HFFc6 (cell line): ENCODE data around the gene DENND1A. TPM values are rescaled to one million over a fixed set of nuclear protein-coding genes. Genes with fewer than 3 reads are reported as not detected.

Experiments used
- DNase-seq: peaks from one replicate; pipeline ENCODE4 v3.0.0-alpha.2; 2018
- H3K27ac Mint-ChIP-seq: 2 replicates; pipeline ENCODE4 v1.8.0; 2020; ENCODE audit warnings: mild to moderate bottlenecking, mixed read lengths
- H3K27me3 Mint-ChIP-seq: 2 replicates; pipeline ENCODE4 v1.8.0; 2021; ENCODE audit warnings: mild to moderate bottlenecking, moderate library complexity, mixed read lengths; ENCODE audit not compliant: insufficient read depth
- H3K36me3 Mint-ChIP-seq: 2 replicates; pipeline ENCODE4 v1.8.0; 2021; ENCODE audit warnings: low read depth, mixed read lengths
- H3K4me1 Mint-ChIP-seq: 2 replicates; pipeline ENCODE4 v1.8.0; 2020; ENCODE audit warnings: low read depth, mixed read lengths
- H3K4me3 Mint-ChIP-seq: 2 replicates; pipeline ENCODE4 v1.8.0; 2020; ENCODE audit warnings: mild to moderate bottlenecking, moderate library complexity, mixed read lengths
- H3K9me3 Mint-ChIP-seq: 2 replicates; pipeline ENCODE4 v1.8.0; 2020; ENCODE audit warnings: mild to moderate bottlenecking, mixed read lengths
- total RNA-seq, 6 experiments: library from RNA; stranded (reverse); fragmentation: NEBNext Ultra II Directional; extraction: Animal tissue kit (Norgen Biotek cat#: 25700); gene quantifications; 2 replicates in 1 of 6; 3 replicates in 5 of 6; pipeline ENCODE4 v1.2.3, GENCODE V29; 2021
- TF ChIP-seq, protein P1 (sequence below): fragments of 200-600 bp; sonication (generic); IDR thresholded peaks from 2 replicates; pipeline ENCODE4 v1.5.0; 2021; ENCODE audit warnings: antibody characterized with exemption, mild to moderate bottlenecking

Gene DENND1A
- total RNA-seq, 6 experiments from 2014 or later, result 25.4 to 38.3 (median 30.3) TPM

DNA sequence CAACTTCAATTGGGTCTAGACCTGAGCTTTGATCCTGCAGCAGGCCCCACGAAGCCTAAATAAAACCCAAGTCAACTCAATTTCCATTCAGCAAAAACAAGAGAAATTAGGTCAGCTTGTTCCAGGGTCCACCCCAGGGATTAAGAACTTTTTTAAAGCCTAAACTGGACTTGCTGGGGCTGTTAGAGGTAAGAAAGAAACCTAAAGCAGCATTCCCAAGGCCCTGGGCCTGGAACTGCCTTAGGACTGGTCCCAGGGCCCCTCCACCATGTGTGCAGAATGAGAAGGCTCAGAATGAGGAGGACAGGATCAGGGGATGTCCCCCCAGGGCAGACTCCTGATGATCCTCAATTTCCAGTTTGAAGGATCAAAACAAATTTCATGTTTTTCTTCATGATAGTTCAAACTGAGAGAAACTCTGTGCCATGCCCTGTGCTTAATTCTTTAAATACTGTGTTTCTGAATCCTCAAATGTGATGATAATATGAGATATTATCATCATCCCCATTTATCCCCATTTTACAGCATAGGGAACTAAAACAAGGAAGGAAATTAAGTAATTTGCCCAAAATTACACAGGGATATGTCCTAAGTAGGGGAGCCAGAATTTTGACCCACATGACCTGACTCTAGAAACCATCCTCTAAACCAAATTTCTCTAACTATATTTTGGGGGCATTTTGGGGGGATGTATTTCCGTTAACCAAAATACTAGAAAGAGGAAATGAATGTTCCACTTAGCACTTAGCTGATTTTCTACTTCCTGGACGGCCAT is 64.5 kb downstream of the DENND1A start:
- no peak for DNase-seq
- Mint-ChIP-seq H3K4me3 (no peak overlapping the region), H3K27me3 (no peaks in the 10 kb centered on the region)

DNA sequence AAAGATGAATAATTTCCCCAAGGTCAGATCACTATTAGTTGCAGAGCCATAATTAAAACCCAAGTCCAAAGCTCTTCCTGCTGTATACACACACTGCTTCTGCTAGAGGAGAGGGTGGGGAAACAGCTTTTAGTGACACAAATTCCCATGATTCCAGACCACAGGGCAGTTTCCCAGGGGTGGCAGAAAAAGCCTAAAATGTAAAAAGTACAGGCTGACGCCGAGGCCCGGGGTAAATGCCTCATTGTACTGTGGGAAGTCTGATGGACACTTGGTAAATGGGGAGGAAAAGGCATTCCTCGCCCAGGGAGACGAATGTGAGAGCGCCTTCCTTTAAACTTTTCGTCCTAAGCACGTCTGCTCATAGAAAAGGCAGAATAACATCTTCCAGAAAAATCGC is 65.7 kb downstream of the DENND1A start:
- peaks cover 21% of the 10 kb centered on the region for H3K4me1 Mint-ChIP-seq
- no peaks in the 10 kb centered on the region for H3K9me3 Mint-ChIP-seq
- TF ChIP-seq, protein P1, sequence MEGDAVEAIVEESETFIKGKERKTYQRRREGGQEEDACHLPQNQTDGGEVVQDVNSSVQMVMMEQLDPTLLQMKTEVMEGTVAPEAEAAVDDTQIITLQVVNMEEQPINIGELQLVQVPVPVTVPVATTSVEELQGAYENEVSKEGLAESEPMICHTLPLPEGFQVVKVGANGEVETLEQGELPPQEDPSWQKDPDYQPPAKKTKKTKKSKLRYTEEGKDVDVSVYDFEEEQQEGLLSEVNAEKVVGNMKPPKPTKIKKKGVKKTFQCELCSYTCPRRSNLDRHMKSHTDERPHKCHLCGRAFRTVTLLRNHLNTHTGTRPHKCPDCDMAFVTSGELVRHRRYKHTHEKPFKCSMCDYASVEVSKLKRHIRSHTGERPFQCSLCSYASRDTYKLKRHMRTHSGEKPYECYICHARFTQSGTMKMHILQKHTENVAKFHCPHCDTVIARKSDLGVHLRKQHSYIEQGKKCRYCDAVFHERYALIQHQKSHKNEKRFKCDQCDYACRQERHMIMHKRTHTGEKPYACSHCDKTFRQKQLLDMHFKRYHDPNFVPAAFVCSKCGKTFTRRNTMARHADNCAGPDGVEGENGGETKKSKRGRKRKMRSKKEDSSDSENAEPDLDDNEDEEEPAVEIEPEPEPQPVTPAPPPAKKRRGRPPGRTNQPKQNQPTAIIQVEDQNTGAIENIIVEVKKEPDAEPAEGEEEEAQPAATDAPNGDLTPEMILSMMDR, result no peak
- H3K36me3 Mint-ChIP-seq, result no peaks in the 10 kb centered on the region
- H3K4me3 Mint-ChIP-seq, result no peak overlapping the region
- H3K27me3 Mint-ChIP-seq, result no peaks in the 10 kb centered on the region
- no peak overlapping the region for H3K27ac Mint-ChIP-seq
- DNase-seq, result no peak

More for the DNA sequence above, 64.5 kb downstream of the DENND1A start:
- Mint-ChIP-seq H3K9me3 (no peaks in the 10 kb centered on the region), H3K27ac (no peak overlapping the region), H3K4me1 (peaks cover 21% of the 10 kb centered on the region), H3K36me3 (no peaks in the 10 kb centered on the region)
- TF ChIP-seq, protein P1, result no peak

DNA sequence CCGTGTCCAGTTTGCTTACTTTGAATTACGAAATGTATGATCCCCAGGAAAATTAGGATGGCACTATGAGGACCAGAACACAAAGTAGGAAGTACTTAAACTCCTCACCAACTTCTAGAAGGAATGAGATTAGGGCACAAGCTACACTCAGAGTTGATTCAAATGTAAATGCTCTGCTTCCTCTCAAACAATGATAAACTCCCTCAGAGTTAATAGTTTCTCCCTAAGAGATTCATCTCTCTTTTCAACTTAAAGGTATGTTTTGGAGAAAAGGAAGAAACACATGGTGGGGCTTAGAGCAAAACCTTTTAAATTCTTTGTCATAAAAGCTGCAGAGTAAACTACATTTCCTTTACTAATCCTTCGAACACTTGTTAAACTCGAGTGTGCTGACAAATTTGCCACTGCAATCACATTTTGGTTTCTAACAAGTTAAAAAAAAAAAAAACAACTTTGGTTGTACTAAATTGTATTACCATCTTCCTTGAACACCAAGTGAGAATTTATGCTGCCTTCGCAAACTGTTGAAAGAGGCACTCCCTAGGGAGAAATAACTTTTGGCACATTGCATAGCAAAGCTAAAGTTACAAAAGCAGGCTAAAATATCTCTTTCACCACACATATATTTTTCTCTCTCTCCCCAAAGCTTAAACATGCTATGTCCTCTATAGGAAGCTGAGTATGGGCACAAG is 66.6 kb downstream of the DENND1A start:
- no peak overlapping the region for H3K27ac Mint-ChIP-seq
- DNase-seq, result no peak
- no peaks in the 10 kb centered on the region for H3K9me3 Mint-ChIP-seq
- TF ChIP-seq, protein P1, result no peak
- H3K36me3 Mint-ChIP-seq, result no peaks in the 10 kb centered on the region
- no peak overlapping the region for H3K4me3 Mint-ChIP-seq
- H3K27me3 Mint-ChIP-seq, result no peaks in the 10 kb centered on the region
- peaks cover 21% of the 10 kb centered on the region for H3K4me1 Mint-ChIP-seq

DNA sequence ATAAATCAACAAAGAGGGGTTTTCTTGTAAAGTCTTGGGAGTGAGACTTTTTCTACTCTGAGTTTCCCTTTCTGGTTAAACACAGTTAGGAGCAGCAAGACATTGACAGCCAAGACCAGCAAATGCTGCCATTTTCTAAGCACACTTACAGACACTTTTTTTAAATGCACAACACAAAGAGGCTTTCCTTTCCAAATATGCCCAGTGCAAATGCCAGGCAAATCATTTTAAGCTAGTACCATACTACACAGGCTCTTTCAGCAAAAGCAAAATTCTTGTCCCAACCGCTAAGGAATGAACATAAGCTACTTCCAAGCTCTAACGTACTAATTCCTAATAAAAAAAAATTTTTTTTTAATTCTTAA is 68.2 kb downstream of the DENND1A start:
- no peak for DNase-seq
- Mint-ChIP-seq H3K4me3 (no peak overlapping the region), H3K4me1 (peaks cover 9% of the 10 kb centered on the region), H3K9me3 (no peaks in the 10 kb centered on the region), H3K27me3 (no peaks in the 10 kb centered on the region; the same call in 1 of the 2 replicates), H3K27ac (no peak overlapping the region), H3K36me3 (peaks cover 5% of the 10 kb centered on the region; the same call in 1 of the 2 replicates)
- TF ChIP-seq, protein P1, result no peak

DNA sequence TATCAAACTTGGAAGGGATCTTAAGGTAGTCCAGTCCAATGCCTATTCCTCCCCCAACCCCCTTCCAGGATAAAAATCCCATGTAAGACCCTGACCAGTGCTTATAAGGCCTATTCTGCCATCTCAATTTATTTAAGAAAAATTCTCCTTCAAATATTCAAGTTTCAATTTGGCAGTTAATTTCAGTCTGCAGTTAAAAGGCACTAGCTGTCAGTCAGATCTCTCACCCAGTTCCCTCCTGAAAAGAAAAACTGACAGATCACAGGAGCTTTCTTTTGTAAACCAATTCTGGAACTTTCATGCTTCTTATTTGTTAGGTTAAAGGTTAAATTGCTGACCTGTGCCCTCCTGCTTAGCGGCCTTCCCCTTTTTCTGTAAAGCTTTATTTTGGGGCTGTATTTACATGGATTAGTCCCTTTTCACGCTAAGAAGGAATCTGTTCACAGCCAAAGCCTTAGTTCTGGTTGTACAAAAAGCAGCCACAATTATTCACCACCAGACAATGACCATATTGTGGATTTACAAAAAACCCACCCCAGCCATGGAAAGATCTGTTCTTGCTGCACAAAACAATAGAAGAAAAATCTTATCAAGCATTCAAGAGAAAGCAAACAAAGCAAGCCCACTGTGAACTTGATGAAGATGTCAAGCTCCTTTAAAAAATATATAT is 68.7 kb downstream of the DENND1A start:
- peaks cover 9% of the 10 kb centered on the region; the same call in 1 of the 2 replicates for H3K36me3 Mint-ChIP-seq
- no peaks in the 10 kb centered on the region; the same call in 1 of the 2 replicates for H3K27me3 Mint-ChIP-seq
- H3K4me3 Mint-ChIP-seq, result no peak overlapping the region
- no peak overlapping the region for H3K27ac Mint-ChIP-seq
- no peak for DNase-seq
- TF ChIP-seq, protein P1, result no peak
- no peaks in the 10 kb centered on the region for H3K9me3 Mint-ChIP-seq
- peaks cover 4% of the 10 kb centered on the region for H3K4me1 Mint-ChIP-seq
